ENCODE results near the gene MCF2L2.

The MCF2L2 gene

DNA sequence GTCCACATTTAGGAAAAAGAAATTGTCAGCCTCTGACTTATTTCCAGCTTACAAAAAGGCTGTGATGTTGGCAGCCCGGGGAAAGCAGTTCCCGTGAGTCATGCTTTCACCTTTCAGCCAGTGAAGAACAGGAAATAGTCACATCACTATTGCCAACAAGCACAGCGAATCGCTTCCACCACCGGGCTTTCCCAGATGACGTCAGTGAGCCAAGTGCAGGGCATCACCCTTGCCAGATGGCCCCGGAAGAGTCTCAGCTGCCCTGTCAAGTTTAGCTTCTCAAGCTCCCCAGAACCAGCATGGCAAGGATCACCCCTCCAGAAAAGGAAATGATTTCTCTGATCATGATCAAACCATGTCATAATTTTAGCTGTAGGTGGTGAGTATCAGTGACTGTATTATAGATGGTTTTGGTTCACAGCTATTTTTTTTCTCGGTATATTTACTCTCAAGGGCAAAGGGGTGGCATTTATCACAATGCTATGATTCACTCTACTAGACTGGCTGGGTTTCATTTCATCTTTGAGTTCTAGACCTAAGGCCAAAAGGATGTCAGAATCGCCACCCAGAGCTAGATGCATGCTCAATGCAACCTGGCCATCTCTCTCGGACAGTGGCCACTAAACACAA lies 142.5 kb downstream of the MCF2L2 start (continued):
- TF ChIP-seq ATF2 (tag by site-specific recombination; IDR thresholded peaks at IDR 0.05; ENCODE audit: low read depth) (peak; percentile 96), ZBTB17 (tag by site-specific recombination; IDR thresholded peaks at IDR 0.05) (peak; percentile 31), FEZF1 (tag by site-specific recombination; IDR thresholded peaks at IDR 0.05) (peak; percentile 26; the same call in 1 of the 2 replicates)

GRCh38 chr3:183285318-183285717 lies 143.1 kb downstream of the MCF2L2 start:
- TF ChIP-seq ZNF202 (tag by site-specific recombination; IDR thresholded peaks at IDR 0.05; ENCODE audit: borderline replicate concordance) = no peak
- no peak for TF ChIP-seq ZNF391 (tag by site-specific recombination; IDR thresholded peaks at IDR 0.05; ENCODE audit: borderline replicate concordance, low read depth)
- TF ChIP-seq HOXA7 (CRISPR knock-in tag; IDR thresholded peaks at IDR 0.05; ENCODE audit: borderline replicate concordance) = no peak
- TF ChIP-seq TRIM28 (IDR thresholded peaks at IDR 0.05; ENCODE audit: borderline replicate concordance, low read length) = no peak
- no peak for TF ChIP-seq ZNF776 (tag by site-specific recombination; IDR thresholded peaks at IDR 0.05; ENCODE audit: borderline replicate concordance)
- no peak for TF ChIP-seq REPIN1 (tag by site-specific recombination; IDR thresholded peaks at IDR 0.05; ENCODE audit: low read depth)
- no peak for TF ChIP-seq ZNF843 (tag by site-specific recombination; IDR thresholded peaks at IDR 0.05)
- no peak for TF ChIP-seq ZNF2 (tag by site-specific recombination; IDR thresholded peaks at IDR 0.05)
- no peak for TF ChIP-seq ZNF561 (tag by site-specific recombination; IDR thresholded peaks at IDR 0.05; ENCODE audit: borderline replicate concordance)
- no peak for TF ChIP-seq ZNF707 (tag by site-specific recombination; IDR thresholded peaks at IDR 0.05)
- TF ChIP-seq ZNF548 (tag by site-specific recombination; IDR thresholded peaks at IDR 0.05) = no peak
- TF ChIP-seq ZNF830 (tag by site-specific recombination; IDR thresholded peaks at IDR 0.05; ENCODE audit: low read depth) = no peak
- TF ChIP-seq SCRT2 (tag by site-specific recombination; IDR thresholded peaks at IDR 0.05) = no peak
- no peak for TF ChIP-seq MZF1 (tag by site-specific recombination; IDR thresholded peaks at IDR 0.05; ENCODE audit: borderline replicate concordance)
- H3K4me3 ChIP-seq (ENCODE audit: low read depth, low read length) = no peak overlapping the region
- no peak overlapping the region for H3K27ac ChIP-seq (ENCODE audit: extremely low read depth, low read depth, low read length)
- H3K4me1 ChIP-seq (ENCODE audit: control insufficient read depth, insufficient read depth, low read length) = peaks cover 8% of the 10 kb centered on the region; the same call in 1 of the 2 replicates
- POLR2A ChIA-PET = no interaction called here
- H3K9me3 ChIP-seq (ENCODE audit: control insufficient read depth, insufficient read depth, low read depth, low read length) = no peaks in the 10 kb centered on the region
- CTCF ChIA-PET = interaction anchor here (0.8 kb wide), 1 partner anchor 56 kb away, joined by 3 read pairs; no protein-coding TSS in a partner anchor
- H3K36me3 ChIP-seq (ENCODE audit: control insufficient read depth in 2 of 2, insufficient read depth in 1 of 2, low read length in 2 of 2) = no peaks in the 10 kb centered on the region

- no peaks in the 10 kb centered on the region for H3K36me3 ChIP-seq (ENCODE audit: control insufficient read depth in 2 of 2, insufficient read depth in 1 of 2, low read length in 2 of 2)
- TF ChIP-seq ZBTB20 (tag by site-specific recombination; IDR thresholded peaks at IDR 0.05) = peak; percentile 56
- no peak for TF ChIP-seq KLF7 (tag by site-specific recombination; IDR thresholded peaks at IDR 0.05; ENCODE audit: borderline replicate concordance)
- no peak overlapping the region for H3K27ac ChIP-seq (ENCODE audit: extremely low read depth, low read depth, low read length)
- POLR2A ChIA-PET = no interaction called here
- CTCF ChIA-PET = no interaction called here
- H3K4me1 ChIP-seq (ENCODE audit: control insufficient read depth, insufficient read depth, low read length) = peaks cover 8% of the 10 kb centered on the region; the same call in 1 of the 2 replicates
- no peak overlapping the region for H3K4me3 ChIP-seq (ENCODE audit: low read depth, low read length)
- no peaks in the 10 kb centered on the region for H3K9me3 ChIP-seq (ENCODE audit: control insufficient read depth, insufficient read depth, low read depth, low read length)
Measured at GRCh38 chr3:183284570-183284969, 143.8 kb downstream of the MCF2L2 start.

DNA sequence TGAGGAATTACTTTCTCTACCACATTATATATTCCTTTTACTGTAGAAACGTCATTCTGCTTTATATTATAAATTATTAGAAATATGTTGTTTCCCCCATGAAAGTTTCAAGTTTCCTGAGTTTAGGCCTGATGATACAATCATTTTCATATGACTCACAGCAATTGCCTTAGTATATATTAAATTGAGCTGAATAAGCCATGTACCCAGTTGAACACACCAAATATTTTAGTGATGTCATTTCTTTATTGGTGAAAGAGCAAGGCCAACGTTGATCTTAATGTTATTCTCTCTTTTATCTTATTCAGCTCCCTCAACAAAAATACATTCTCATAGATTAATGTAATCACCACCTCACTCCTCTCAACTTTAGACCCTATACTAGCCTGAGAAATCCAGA lies 144.5 kb downstream of the MCF2L2 start:
- H3K9me3 ChIP-seq (ENCODE audit: control insufficient read depth, insufficient read depth, low read depth, low read length) = no peaks in the 10 kb centered on the region
- CTCF ChIA-PET = interaction anchor here (0.6 kb wide), 1 partner anchor 99 kb away, joined by 4 read pairs; no protein-coding TSS in a partner anchor
- no peaks in the 10 kb centered on the region for H3K36me3 ChIP-seq (ENCODE audit: control insufficient read depth in 2 of 2, insufficient read depth in 1 of 2, low read length in 2 of 2)
- H3K4me1 ChIP-seq (ENCODE audit: control insufficient read depth, insufficient read depth, low read length) = peaks cover 8% of the 10 kb centered on the region; the same call in 1 of the 2 replicates
- H3K27ac ChIP-seq (ENCODE audit: extremely low read depth, low read depth, low read length) = no peak overlapping the region
- POLR2A ChIA-PET = no interaction called here
- TF ChIP-seq, protein P1, sequence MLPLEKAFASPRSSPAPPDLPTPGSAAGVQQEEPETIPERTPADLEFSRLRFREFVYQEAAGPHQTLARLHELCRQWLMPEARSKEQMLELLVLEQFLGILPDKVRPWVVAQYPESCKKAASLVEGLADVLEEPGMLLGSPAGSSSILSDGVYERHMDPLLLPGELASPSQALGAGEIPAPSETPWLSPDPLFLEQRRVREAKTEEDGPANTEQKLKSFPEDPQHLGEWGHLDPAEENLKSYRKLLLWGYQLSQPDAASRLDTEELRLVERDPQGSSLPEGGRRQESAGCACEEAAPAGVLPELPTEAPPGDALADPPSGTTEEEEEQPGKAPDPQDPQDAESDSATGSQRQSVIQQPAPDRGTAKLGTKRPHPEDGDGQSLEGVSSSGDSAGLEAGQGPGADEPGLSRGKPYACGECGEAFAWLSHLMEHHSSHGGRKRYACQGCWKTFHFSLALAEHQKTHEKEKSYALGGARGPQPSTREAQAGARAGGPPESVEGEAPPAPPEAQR (tag by site-specific recombination; IDR thresholded peaks at IDR 0.05) = no peak
- TF ChIP-seq ZNF623 (tag by site-specific recombination; IDR thresholded peaks at IDR 0.05) = no peak
- TF ChIP-seq GLIS1 (tag by site-specific recombination; IDR thresholded peaks at IDR 0.05) = no peak
- TF ChIP-seq, protein P2, sequence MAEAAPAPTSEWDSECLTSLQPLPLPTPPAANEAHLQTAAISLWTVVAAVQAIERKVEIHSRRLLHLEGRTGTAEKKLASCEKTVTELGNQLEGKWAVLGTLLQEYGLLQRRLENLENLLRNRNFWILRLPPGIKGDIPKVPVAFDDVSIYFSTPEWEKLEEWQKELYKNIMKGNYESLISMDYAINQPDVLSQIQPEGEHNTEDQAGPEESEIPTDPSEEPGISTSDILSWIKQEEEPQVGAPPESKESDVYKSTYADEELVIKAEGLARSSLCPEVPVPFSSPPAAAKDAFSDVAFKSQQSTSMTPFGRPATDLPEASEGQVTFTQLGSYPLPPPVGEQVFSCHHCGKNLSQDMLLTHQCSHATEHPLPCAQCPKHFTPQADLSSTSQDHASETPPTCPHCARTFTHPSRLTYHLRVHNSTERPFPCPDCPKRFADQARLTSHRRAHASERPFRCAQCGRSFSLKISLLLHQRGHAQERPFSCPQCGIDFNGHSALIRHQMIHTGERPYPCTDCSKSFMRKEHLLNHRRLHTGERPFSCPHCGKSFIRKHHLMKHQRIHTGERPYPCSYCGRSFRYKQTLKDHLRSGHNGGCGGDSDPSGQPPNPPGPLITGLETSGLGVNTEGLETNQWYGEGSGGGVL (tag by site-specific recombination; IDR thresholded peaks at IDR 0.05) = no peak
- no peak for TF ChIP-seq IKZF3 (tag by site-specific recombination; IDR thresholded peaks at IDR 0.05)
- no peak for TF ChIP-seq GFI1B (tag by site-specific recombination; IDR thresholded peaks at IDR 0.05)
- no peak for TF ChIP-seq ZNF514 (tag by site-specific recombination; IDR thresholded peaks at IDR 0.05)
- no peak for TF ChIP-seq ZSCAN16 (tag by site-specific recombination; IDR thresholded peaks at IDR 0.05)
- no peak for TF ChIP-seq ZSCAN23 (tag by site-specific recombination; IDR thresholded peaks at IDR 0.05)
- H3K4me3 ChIP-seq (ENCODE audit: low read depth, low read length) = no peak overlapping the region
